ENCODE results near the gene MRPL46. TPM values are rescaled to one million over a fixed set of nuclear protein-coding genes. Genes with fewer than 3 reads are reported as not detected.

MRPL46 gene
- total RNA-seq, 3 donors from 2014 or later (not counting 1 experiment from before 2014, with no cell fraction given): 9.8 to 11.0 (median 10.2) TPM

- Histone ChIP-seq H3K9me3 (ENCODE audit: control insufficient read depth, insufficient read depth, low read length) (no peaks in the 10 kb centered on the region), H3K27me3 (ENCODE audit: control insufficient read depth, insufficient read depth, low read length) (no peaks in the 10 kb centered on the region), H3K4me1 (ENCODE audit: control insufficient read depth, insufficient read depth, low read length) (no peaks in the 10 kb centered on the region), H3K4me3 (ENCODE audit: low read length) (no peak overlapping the region), H3K27ac (ENCODE audit: low read length) (no peak overlapping the region), H3K36me3 (ENCODE audit: control insufficient read depth, insufficient read depth, low read length) (no peaks in the 10 kb centered on the region)
- no peaks in the 10 kb centered on the region for H3K9me3 Mint-ChIP-seq
- intact Hi-C loops (cut with micrococcal nuclease): no loop called here
- H3K27ac Mint-ChIP-seq: no peak overlapping the region
- H3K27me3 Mint-ChIP-seq (ENCODE audit: low read depth in 2 of 2): no peaks in the 10 kb centered on the region
- H3K4me3 Mint-ChIP-seq: no peak overlapping the region
- ATAC-seq: no peak
- no peak for DNase-seq
- 91% methylated on average over 4 of the region's 4 CpGs for WGBS (ENCODE audit: insufficient coverage)
- peaks cover 4 to 7% of the 10 kb centered on the region in 2 donors for H3K4me1 Mint-ChIP-seq
- H3K36me3 Mint-ChIP-seq: no peaks in the 10 kb centered on the region
- no peak for TF ChIP-seq CTCF (IDR thresholded peaks at IDR 0.05)
Measured at GRCh38 chr15:88489321-88489720, 22.1 kb upstream of the MRPL46 start.

- H3K27me3 Mint-ChIP-seq (ENCODE audit: low read depth in 2 of 2): no peaks in the 10 kb centered on the region
Measured at GRCh38 chr15:88487796-88488523, 20.8 kb upstream of the MRPL46 start.

GRCh38 chr15:88487178-88487795 is 20.1 kb upstream of the MRPL46 start:
- H3K36me3 Mint-ChIP-seq: no peaks in the 10 kb centered on the region
- peaks cover 4 to 7% of the 10 kb centered on the region in 2 donors for H3K4me1 Mint-ChIP-seq
- H3K9me3 Mint-ChIP-seq: no peaks in the 10 kb centered on the region
- Histone ChIP-seq H3K4me1 (ENCODE audit: control insufficient read depth, insufficient read depth, low read length) (no peaks in the 10 kb centered on the region), H3K36me3 (ENCODE audit: control insufficient read depth, insufficient read depth, low read length) (no peaks in the 10 kb centered on the region), H3K27me3 (ENCODE audit: control insufficient read depth, insufficient read depth, low read length) (no peaks in the 10 kb centered on the region), H3K9me3 (ENCODE audit: control insufficient read depth, insufficient read depth, low read length) (no peaks in the 10 kb centered on the region), H3K4me3 (ENCODE audit: low read length) (no peak overlapping the region), H3K27ac (ENCODE audit: low read length) (no peak overlapping the region)
- no peak for TF ChIP-seq CTCF (IDR thresholded peaks at IDR 0.05)
- no peaks in the 10 kb centered on the region for H3K27me3 Mint-ChIP-seq (ENCODE audit: low read depth in 2 of 2)
- no peak overlapping the region for H3K27ac Mint-ChIP-seq
- intact Hi-C loops (cut with micrococcal nuclease): no loop called here
- no peak overlapping the region for H3K4me3 Mint-ChIP-seq
- DNase-seq (no peak), ATAC-seq (no peak)
- WGBS (ENCODE audit: insufficient coverage): 86% methylated on average over 2 of the region's 2 CpGs

More at GRCh38 chr15:88487796-88488523, 20.8 kb upstream of the MRPL46 start:
- H3K4me1 Mint-ChIP-seq: peaks cover 4 to 7% of the 10 kb centered on the region in 2 donors
- no peak for ATAC-seq
- H3K27me3 ChIP-seq (ENCODE audit: control insufficient read depth, insufficient read depth, low read length): no peaks in the 10 kb centered on the region
- H3K36me3 Mint-ChIP-seq: no peaks in the 10 kb centered on the region
- no peaks in the 10 kb centered on the region for H3K9me3 Mint-ChIP-seq
- H3K4me3 ChIP-seq (ENCODE audit: low read length): no peak overlapping the region
- no peaks in the 10 kb centered on the region for H3K9me3 ChIP-seq (ENCODE audit: control insufficient read depth, insufficient read depth, low read length)
- H3K4me3 Mint-ChIP-seq: no peak overlapping the region
- H3K4me1 ChIP-seq (ENCODE audit: control insufficient read depth, insufficient read depth, low read length): no peaks in the 10 kb centered on the region
- no peaks in the 10 kb centered on the region for H3K36me3 ChIP-seq (ENCODE audit: control insufficient read depth, insufficient read depth, low read length)
- no peak for DNase-seq
- no peak overlapping the region for H3K27ac ChIP-seq (ENCODE audit: low read length)
- WGBS (ENCODE audit: insufficient coverage): 86% methylated on average over 9 of the region's 11 CpGs
- intact Hi-C loops (cut with micrococcal nuclease): no loop called here
- no peak for TF ChIP-seq CTCF (IDR thresholded peaks at IDR 0.05)
- H3K27ac Mint-ChIP-seq: no peak overlapping the region
